ENCODE results near the gene ABCA6. TPM values are rescaled to one million over a fixed set of nuclear protein-coding genes. Genes with fewer than 3 reads are reported as not detected.

The ABCA6 gene
- total and polyA plus RNA-seq, 2 of the 13 experiments (the other 11 are each of a cell fraction or from before 2014, with no cell fraction given): 0.05 to 0.11 TPM

GRCh38 chr17:69142175-69142802 lies 594 bp upstream of the ABCA6 start (continued):
- TF ChIP-seq ARID5B (CRISPR knock-in tag; IDR thresholded peaks at IDR 0.05) (peak; percentile 35; the same call in 1 of the 2 replicates), PAXIP1 (CRISPR knock-in tag; conservative IDR thresholded peaks at IDR 0.05) (peak; percentile 28; the same call in 1 of the 2 replicates), E2F1 (CRISPR knock-in tag; IDR thresholded peaks at IDR 0.05) (no peak), ZNF773 (CRISPR knock-in tag; IDR thresholded peaks at IDR 0.05; ENCODE audit: borderline replicate concordance) (no peak), ZBTB2 (CRISPR knock-in tag; IDR thresholded peaks at IDR 0.05; ENCODE audit: low read depth) (no peak), CHCHD3 (CRISPR knock-in tag; IDR thresholded peaks at IDR 0.05) (no peak), HNF4A (CRISPR knock-in tag; IDR thresholded peaks at IDR 0.05) (peak; percentile 80), ZNF563 (CRISPR knock-in tag; IDR thresholded peaks at IDR 0.05) (no peak), NONO (IDR thresholded peaks at IDR 0.05) (no peak), NONO (CRISPR knock-in tag; conservative IDR thresholded peaks at IDR 0.05) (no peak), ZNF256 (CRISPR knock-in tag; conservative IDR thresholded peaks at IDR 0.05) (no peak), GFI1 (CRISPR knock-in tag; IDR thresholded peaks at IDR 0.05; ENCODE audit: borderline replicate concordance) (no peak), ZBTB33 (CRISPR knock-in tag; IDR thresholded peaks at IDR 0.05) (no peak), FOXP1 (IDR thresholded peaks at IDR 0.05) (no peak), FOXP1 (CRISPR knock-in tag; IDR thresholded peaks at IDR 0.05) (0 out of 2 replicates have a peak, but pooled peaks have one; percentile 18), RARA (CRISPR knock-in tag; IDR thresholded peaks at IDR 0.05) (0 out of 2 replicates have a peak, but pooled peaks have one; percentile 22)

Data from HepG2 (cell line).